IPS-20b (cell line): ENCODE results near the gene PSTK.

Experiments
- H3K27ac ChIP-seq: one replicate; pipeline ENCODE4 v1.5.1; 2013; ENCODE audit warnings: low read length
- H3K27me3 ChIP-seq: 2 replicates; pipeline ENCODE4 v1.6.1; 2013; ENCODE audit warnings: mild to moderate bottlenecking, low read length, inconsistent platforms; ENCODE audit not compliant: insufficient read depth
- H3K36me3 ChIP-seq: 2 replicates; pipeline ENCODE4 v1.6.1; 2013; ENCODE audit warnings: low read depth, mild to moderate bottlenecking, inconsistent platforms, low read length, moderate library complexity; ENCODE audit not compliant: insufficient read depth
- H3K4me1 ChIP-seq: 2 replicates; pipeline ENCODE4 v1.6.1; 2013; ENCODE audit warnings: mild to moderate bottlenecking, control low read depth, inconsistent platforms, low read length, moderate library complexity; ENCODE audit not compliant: insufficient read depth
- H3K4me3 ChIP-seq: 2 replicates; pipeline ENCODE4 v1.5.1; 2013; ENCODE audit warnings: mild to moderate bottlenecking, low read length, inconsistent platforms
- H3K9ac ChIP-seq: 2 replicates; pipeline ENCODE4 v1.6.1; 2013; ENCODE audit warnings: low read depth, mild to moderate bottlenecking, inconsistent platforms, low read length, moderate library complexity
- H3K9me3 ChIP-seq: 2 replicates; pipeline ENCODE4 v1.6.1; 2013; ENCODE audit warnings: mild to moderate bottlenecking, low read depth, low read length, inconsistent platforms; ENCODE audit not compliant: insufficient read depth

Gene PSTK

DNA sequence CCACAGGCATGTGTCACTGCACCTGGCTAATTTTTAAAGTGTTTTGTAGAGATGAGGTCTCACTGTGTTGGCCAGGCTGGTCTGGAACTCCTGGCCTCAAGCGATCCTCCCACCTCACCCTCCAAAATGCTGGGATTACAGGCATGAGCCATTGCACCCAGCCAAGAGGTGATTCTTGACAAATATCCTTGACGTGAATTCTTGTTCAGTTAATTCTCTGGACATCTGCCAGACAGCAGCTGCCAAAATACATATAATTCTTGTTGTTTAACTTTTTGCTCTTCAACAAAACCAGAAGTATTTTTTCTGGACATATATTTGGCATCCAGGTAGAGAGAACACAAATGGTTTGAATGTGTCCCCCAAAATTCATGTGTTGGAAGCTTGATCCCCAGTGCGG lies 31.8 kb downstream of the PSTK start:
- H3K27ac ChIP-seq, result no peak overlapping the region
- peaks cover 23% of the 10 kb centered on the region; the same call in 1 of the 2 replicates for H3K4me1 ChIP-seq
- H3K4me3 ChIP-seq, result no peak overlapping the region
- H3K36me3 ChIP-seq, result no peaks in the 10 kb centered on the region
- no peaks in the 10 kb centered on the region for H3K9me3 ChIP-seq
- no peak overlapping the region for H3K9ac ChIP-seq
- peaks cover 33% of the 10 kb centered on the region for H3K27me3 ChIP-seq

DNA sequence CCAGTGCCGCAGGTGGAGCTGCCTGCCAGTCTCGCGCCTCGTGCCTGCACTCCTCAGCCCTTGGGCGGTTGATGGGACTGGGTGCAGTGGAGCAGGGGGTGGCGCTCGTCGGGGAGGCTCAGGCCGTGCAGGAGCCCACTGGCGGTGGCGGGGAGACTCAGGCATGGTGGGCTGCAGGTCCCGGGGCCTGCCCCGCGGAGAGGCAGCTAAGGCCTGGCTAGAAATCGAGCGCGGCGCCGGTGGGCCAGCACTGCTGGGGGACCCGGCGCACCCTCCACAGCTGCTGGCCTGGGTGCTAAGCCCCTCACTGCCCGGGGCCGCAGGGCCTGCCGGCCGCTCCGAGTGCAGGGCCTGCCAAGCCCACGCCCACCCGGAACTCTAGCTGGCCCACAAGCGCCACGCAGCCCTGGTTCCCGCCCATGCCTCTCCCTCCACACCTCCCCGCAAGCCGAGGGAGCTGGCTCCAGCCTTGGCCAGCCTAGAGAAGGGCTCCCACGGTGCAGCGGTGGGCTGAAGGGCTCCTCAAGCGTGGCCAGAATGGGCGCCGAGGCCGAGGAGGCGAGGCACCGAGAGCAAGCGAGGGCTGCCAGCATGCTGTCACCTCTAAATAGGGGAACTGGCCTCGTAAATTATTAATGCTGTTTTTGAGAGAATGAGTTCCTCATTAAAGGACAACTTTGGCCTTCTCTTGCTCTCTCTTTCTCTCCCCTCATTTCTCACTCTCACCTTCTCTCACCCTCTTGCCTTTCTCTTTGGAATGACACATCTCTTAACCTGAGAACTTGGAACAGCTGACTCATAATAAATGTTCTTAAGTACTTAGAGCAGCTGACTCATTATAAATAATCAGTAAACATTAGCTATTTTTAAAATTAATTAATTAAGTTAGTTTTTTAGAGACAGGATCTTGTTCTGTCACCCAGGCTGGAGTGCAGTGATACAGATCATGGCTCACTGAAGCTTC lies 33.5 kb downstream of the PSTK start:
- no peaks in the 10 kb centered on the region for H3K9me3 ChIP-seq
- peaks cover 28% of the 10 kb centered on the region; the same call in 1 of the 2 replicates for H3K4me1 ChIP-seq
- H3K27me3 ChIP-seq, result peaks cover 33% of the 10 kb centered on the region

DNA sequence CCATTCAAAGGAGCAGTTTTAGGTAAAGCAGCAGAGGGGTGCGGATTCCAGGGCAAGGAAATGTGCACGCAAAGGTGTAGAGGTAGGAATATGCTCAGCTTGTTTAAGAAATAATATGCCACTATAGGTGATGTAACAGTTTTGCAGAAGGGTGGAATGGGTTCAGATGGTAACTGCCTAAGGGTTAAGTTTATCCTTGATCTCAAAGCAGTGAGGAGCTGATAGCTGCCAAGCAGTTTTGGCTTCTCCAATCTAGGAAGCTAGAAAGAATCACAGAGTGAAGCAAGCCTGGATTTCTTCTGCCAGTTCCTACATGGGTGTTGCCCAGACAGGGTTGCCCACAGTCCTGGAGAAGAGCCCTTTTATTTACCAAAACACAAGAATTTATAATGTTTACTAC lies 34.6 kb downstream of the PSTK start:
- Histone ChIP-seq H3K4me1 (peaks cover 32% of the 10 kb centered on the region; the same call in 1 of the 2 replicates), H3K27ac (no peak overlapping the region), H3K36me3 (no peaks in the 10 kb centered on the region), H3K4me3 (no peak overlapping the region), H3K27me3 (peaks cover 33% of the 10 kb centered on the region), H3K9me3 (no peaks in the 10 kb centered on the region), H3K9ac (no peak overlapping the region)

More for the DNA sequence above, 33.5 kb downstream of the PSTK start:
- Histone ChIP-seq H3K36me3 (no peaks in the 10 kb centered on the region), H3K4me3 (no peak overlapping the region), H3K9ac (no peak overlapping the region), H3K27ac (no peak overlapping the region)

DNA sequence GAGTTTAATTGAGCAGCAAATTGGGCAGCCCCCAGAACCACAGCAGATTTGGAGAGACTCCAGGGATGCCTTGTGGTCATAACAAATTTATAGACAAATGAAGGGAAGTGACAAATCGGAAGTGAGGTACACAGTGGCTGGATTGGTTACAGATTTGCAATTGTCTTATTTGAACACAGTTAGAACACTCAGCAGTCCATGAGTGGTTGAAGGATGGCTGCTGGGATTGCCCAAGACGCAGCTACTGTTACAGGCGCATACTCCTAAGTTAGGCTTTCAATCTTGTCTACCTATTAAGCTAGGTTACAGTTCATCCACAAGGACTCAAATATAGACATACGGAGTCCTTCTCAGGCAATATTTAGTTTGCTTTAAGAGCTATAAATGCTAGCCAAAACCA lies 36.0 kb downstream of the PSTK start:
- Histone ChIP-seq H3K4me3 (no peak overlapping the region), H3K27me3 (peaks cover 22% of the 10 kb centered on the region), H3K27ac (no peak overlapping the region), H3K36me3 (no peaks in the 10 kb centered on the region), H3K4me1 (peaks cover 41% of the 10 kb centered on the region; the same call in 1 of the 2 replicates), H3K9ac (no peak overlapping the region), H3K9me3 (no peaks in the 10 kb centered on the region)

DNA sequence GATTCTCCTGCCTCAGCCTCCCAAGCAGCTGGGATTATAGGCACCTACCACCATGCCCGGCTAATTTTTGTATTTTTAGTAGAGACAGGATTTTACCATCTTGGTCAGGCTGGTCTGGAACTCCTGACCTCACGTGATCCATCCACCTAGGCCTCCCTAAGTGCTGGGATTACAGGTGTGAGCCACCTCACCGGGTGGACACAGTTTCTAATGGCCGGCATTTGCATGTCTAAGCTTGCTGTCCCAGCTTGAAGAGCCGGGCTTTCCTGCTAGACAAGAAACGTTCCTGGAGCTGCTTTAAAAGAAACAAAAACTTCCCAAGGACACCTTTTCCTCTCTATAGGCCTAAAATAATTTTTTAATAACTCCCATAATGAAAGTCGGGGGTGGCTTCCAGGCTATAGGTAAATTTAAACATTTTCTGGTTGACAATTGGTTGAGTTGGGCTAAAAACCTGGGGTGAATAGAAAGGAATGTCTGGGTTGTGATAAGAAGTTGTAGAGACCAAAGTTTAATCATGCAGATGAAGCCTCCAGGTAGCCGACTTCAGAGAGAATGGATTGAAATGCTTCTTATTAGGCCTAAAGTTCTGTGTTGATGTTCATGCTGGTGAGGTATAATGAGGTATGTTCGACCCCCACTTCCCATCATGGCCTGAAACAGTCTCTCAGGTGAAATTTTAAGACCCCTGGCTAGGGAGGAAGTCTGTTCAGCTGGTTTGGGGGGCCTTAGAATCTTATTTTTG lies 37.4 kb downstream of the PSTK start:
- Histone ChIP-seq H3K4me1 (peaks cover 45% of the 10 kb centered on the region; the same call in 1 of the 2 replicates), H3K4me3 (peak overlapping the region; percentile 25; the same call in 1 of the 2 replicates), H3K9me3 (no peaks in the 10 kb centered on the region), H3K27me3 (peaks cover 27% of the 10 kb centered on the region; the same call in 1 of the 2 replicates), H3K9ac (peak overlapping the region; percentile 24; the same call in 1 of the 2 replicates), H3K36me3 (no peaks in the 10 kb centered on the region), H3K27ac (no peak overlapping the region)

DNA sequence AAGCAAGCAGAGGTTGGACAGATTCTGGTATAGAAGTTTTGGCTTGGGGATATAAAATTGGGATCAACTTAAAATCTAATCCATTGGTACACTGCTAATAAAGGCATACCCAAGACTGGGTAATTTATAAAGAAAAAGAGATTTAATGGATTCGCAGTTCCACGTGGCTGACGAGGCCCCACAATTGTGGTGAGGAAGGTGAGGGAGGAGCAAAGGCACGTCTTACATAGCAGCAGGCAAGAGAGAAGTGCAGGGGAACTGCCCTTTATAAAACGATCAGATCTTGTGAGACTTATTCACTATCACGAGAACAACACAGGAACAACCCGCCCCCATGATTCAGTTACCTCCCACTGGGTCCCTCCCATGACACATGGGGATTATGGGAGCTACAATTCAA lies 38.3 kb downstream of the PSTK start:
- Histone ChIP-seq H3K27me3 (peaks cover 27% of the 10 kb centered on the region; the same call in 1 of the 2 replicates), H3K4me1 (peaks cover 45% of the 10 kb centered on the region; the same call in 1 of the 2 replicates), H3K4me3 (0 out of 2 replicates have a peak overlapping the region, but pooled peaks have one; percentile 25), H3K27ac (no peak overlapping the region), H3K9ac (peak overlapping the region; percentile 24; the same call in 1 of the 2 replicates), H3K36me3 (no peaks in the 10 kb centered on the region), H3K9me3 (no peaks in the 10 kb centered on the region)

DNA sequence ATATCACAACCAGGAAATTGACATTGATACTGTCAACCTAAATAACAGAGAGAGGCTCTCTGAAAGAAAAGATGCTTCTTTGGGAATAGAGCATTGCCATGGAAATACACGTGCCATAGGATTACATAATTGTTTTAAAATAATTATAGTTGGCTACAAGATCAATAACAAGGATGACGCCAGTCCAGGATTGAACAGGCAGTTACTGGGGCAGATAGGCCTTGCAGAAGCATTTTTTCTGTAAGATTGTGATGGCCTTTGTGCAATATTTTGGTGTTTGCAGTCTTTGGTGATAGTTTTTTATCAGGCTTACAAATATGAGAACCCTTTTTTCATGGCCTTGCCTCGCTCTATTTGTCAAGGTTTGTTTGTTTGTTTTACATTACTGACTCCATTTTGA lies 39.1 kb downstream of the PSTK start:
- peaks cover 45% of the 10 kb centered on the region; the same call in 1 of the 2 replicates for H3K4me1 ChIP-seq
- H3K36me3 ChIP-seq, result no peaks in the 10 kb centered on the region
- no peak overlapping the region for H3K27ac ChIP-seq
- peak overlapping the region; percentile 1; the same call in 1 of the 2 replicates for H3K4me3 ChIP-seq
- H3K27me3 ChIP-seq, result peaks cover 27% of the 10 kb centered on the region; the same call in 1 of the 2 replicates
- no peaks in the 10 kb centered on the region for H3K9me3 ChIP-seq
- no peak overlapping the region for H3K9ac ChIP-seq

DNA sequence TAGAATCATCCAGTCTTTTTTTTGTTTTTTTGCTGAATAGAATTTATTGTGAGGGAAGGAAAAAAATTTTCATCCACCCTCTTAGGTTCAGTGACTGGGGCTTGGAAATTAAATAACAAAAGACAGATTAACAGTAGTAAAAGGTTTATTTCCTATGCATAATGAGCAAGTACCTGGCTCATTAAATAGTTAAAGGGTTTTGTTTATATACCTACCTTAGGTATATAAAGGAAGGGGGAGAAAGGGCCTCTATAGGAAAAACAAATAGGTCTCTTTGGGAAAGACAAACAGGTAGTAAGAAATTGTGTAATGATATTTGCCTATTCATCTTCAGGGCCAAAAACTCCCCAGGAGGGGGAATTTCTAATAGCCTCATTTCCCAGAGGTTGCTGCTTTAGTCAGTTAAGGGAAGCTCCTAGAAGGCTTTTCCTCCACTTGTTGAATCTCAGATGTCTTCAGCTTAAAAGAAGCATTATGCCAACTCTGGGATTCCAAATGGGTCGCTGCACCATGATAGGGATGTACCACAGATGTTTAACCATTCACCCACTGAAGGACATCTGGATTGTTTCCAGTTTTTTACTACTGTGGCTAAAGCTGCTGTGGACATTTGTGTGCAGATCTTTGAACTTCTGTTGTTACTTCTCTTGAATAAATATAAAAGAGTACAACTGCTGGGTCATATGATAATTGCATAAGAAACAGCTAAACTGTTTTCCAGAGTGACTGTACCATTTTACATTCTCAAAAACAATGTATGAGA lies 39.9 kb downstream of the PSTK start:
- H3K27me3 ChIP-seq, result peaks cover 27% of the 10 kb centered on the region; the same call in 1 of the 2 replicates
- no peaks in the 10 kb centered on the region for H3K9me3 ChIP-seq
- H3K9ac ChIP-seq, result no peak overlapping the region
- H3K27ac ChIP-seq, result no peak overlapping the region
- H3K4me3 ChIP-seq, result peak overlapping the region; percentile 31; the same call in 1 of the 2 replicates
- no peaks in the 10 kb centered on the region for H3K36me3 ChIP-seq
- peaks cover 44% of the 10 kb centered on the region; the same call in 1 of the 2 replicates for H3K4me1 ChIP-seq

DNA sequence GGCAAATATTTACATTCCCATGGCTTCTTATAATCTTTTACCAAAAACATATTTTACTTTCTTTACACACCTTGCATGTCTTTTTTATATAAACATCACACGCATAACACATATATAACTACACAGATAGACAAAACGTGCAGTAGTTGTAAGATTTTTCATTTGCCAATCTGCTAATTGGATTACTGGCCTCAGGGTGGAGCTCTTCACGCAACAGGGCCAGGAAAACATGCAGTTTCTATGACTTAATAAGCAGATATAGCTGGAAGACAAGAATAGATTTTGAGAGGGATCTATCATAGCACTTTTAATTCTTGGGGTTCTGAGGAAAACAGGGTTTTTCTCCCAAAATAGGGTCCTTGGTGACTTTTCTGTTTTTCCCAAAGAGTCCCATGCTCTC lies 41.3 kb downstream of the PSTK start:
- Histone ChIP-seq H3K4me3 (no peak overlapping the region), H3K27ac (no peak overlapping the region), H3K27me3 (peaks cover 18% of the 10 kb centered on the region; the same call in 1 of the 2 replicates), H3K9ac (no peak overlapping the region), H3K9me3 (no peaks in the 10 kb centered on the region), H3K4me1 (peaks cover 35% of the 10 kb centered on the region; the same call in 1 of the 2 replicates), H3K36me3 (no peaks in the 10 kb centered on the region)

DNA sequence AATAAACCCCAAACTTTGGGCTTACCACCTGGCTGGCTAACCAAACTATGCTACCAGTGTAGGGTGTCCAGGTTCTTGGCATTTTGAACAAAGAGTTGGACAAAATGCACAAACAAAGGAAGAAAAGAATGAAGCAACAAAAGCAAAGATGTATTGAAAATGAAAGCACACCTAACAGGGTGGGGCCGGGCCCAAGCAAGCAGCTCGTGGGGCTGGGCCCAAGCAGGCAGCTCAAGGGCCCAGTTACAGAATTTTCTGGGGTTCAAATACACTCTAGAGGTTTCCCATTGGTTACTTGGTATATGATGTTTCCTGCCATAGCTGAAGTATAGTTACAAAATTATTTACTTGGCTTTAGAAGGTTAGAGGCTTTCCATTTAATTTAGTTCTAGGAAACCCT lies 44.3 kb downstream of the PSTK start:
- Histone ChIP-seq H3K9ac (no peak overlapping the region), H3K36me3 (no peaks in the 10 kb centered on the region), H3K4me1 (peaks cover 18% of the 10 kb centered on the region; the same call in 1 of the 2 replicates), H3K4me3 (no peak overlapping the region), H3K9me3 (no peaks in the 10 kb centered on the region), H3K27me3 (peaks cover 13% of the 10 kb centered on the region; the same call in 1 of the 2 replicates), H3K27ac (no peak overlapping the region)

DNA sequence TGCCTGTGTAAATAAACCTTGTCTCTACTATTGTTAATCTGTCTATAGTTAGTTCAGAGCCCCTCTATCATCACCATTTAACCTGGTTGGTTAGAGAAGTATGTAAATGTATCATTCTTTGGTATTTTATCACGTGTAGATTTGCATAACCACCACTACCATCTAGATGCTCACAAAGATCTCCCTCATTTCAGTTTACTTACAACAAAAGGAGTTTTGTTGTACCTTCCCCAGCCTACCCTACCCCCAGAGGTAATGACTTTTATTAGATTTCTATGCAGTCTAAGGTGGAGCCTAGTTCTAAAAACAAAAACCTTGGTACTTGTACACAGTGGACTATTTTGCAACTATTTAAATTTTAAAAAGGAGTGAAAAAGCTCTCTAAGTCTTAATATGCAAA lies 46.1 kb downstream of the PSTK start:
- Histone ChIP-seq H3K27me3 (peaks cover 7% of the 10 kb centered on the region; the same call in 1 of the 2 replicates), H3K4me3 (no peak overlapping the region), H3K9ac (no peak overlapping the region), H3K36me3 (no peaks in the 10 kb centered on the region), H3K27ac (no peak overlapping the region), H3K9me3 (no peaks in the 10 kb centered on the region), H3K4me1 (peaks cover 4% of the 10 kb centered on the region; the same call in 1 of the 2 replicates)
